ENCODE measurements around the gene SLC9A8.

DNA sequence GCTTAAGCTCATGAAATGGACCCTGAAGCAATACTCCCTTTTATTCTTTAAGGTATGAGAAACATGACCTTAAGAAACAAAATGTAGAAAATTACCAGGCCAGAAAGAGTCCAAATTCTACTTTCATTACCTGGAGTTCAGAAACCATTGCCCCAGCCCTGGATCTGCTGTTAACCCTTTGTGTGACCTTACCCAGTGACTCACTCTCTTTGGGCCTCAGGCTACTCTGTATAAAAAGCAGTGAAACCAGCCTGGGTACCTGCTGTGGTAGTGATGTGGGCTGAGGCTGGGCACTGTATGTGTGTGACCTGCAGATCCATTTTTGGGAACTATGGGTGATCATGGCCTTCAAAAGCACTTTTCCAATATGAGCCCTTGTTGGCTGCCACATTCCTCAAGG, 47.2 kb downstream of the SLC9A8 start:
- TF ChIP-seq, protein P1, sequence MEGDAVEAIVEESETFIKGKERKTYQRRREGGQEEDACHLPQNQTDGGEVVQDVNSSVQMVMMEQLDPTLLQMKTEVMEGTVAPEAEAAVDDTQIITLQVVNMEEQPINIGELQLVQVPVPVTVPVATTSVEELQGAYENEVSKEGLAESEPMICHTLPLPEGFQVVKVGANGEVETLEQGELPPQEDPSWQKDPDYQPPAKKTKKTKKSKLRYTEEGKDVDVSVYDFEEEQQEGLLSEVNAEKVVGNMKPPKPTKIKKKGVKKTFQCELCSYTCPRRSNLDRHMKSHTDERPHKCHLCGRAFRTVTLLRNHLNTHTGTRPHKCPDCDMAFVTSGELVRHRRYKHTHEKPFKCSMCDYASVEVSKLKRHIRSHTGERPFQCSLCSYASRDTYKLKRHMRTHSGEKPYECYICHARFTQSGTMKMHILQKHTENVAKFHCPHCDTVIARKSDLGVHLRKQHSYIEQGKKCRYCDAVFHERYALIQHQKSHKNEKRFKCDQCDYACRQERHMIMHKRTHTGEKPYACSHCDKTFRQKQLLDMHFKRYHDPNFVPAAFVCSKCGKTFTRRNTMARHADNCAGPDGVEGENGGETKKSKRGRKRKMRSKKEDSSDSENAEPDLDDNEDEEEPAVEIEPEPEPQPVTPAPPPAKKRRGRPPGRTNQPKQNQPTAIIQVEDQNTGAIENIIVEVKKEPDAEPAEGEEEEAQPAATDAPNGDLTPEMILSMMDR (IDR thresholded peaks at IDR 0.05) = no peak
- no peak for TF ChIP-seq POLR2A (IDR thresholded peaks at IDR 0.05)

All from tibial nerve (tissue), 3 donors.